Loucy (cell line): Measurements from ENCODE around the gene TBCEL.

Source experiments
- EZH2phosphoT487 ChIP-seq: fragments of 200-600 bp; IDR thresholded peaks from 2 replicates; pipeline ENCODE4 v1.6.1; 2018; ENCODE audit warnings: antibody characterized with exemption, mild to moderate bottlenecking, moderate library complexity, borderline replicate concordance
- TF ChIP-seq, protein P1 (sequence below): fragments of 200-600 bp; sonication (generic); conservative IDR thresholded peaks from 2 replicates; pipeline ENCODE4 v1.5.1; 2014; ENCODE audit warnings: mild to moderate bottlenecking, antibody characterized with exemption, low read length

DNA sequence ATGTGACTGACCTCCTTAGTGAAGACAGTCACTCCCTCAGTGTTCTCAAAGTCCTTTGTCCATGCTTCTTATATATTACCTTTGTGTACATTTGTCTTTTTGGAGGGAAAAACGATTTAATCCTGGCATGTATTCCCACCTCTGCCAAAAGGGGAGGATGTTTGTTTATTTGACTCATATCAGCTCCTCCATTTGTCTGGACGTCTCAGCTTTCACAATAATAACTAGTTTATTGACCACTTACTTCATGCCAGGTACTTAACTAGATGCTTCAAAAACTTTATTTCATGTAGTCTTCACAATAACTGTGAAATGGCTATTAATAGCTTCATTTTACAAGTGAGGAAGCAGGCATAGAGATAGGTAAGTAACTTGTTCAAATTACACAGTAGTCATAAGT lies 5.3 kb downstream of the TBCEL start:
- TF ChIP-seq, protein P1, sequence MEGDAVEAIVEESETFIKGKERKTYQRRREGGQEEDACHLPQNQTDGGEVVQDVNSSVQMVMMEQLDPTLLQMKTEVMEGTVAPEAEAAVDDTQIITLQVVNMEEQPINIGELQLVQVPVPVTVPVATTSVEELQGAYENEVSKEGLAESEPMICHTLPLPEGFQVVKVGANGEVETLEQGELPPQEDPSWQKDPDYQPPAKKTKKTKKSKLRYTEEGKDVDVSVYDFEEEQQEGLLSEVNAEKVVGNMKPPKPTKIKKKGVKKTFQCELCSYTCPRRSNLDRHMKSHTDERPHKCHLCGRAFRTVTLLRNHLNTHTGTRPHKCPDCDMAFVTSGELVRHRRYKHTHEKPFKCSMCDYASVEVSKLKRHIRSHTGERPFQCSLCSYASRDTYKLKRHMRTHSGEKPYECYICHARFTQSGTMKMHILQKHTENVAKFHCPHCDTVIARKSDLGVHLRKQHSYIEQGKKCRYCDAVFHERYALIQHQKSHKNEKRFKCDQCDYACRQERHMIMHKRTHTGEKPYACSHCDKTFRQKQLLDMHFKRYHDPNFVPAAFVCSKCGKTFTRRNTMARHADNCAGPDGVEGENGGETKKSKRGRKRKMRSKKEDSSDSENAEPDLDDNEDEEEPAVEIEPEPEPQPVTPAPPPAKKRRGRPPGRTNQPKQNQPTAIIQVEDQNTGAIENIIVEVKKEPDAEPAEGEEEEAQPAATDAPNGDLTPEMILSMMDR: no peak
- no peak for TF ChIP-seq EZH2phosphoT487
